Measurements from ENCODE around the gene PSMF1. TPM values are rescaled to one million over a fixed set of nuclear protein-coding genes. Genes with fewer than 3 reads are reported as not detected.

PSMF1 gene
- total and polyA plus RNA-seq, 2 donors (not counting 3 experiments of a cell fraction or from before 2014, with no cell fraction given) = 142 to 354 TPM

- H3K4me3 ChIP-seq (replicated peaks in 1 of 3; ENCODE audit: insufficient read depth in 1 of 3, low read depth in 1 of 3, low read length in 3 of 3) = no peak overlapping the region
- H3K79me2 ChIP-seq (ENCODE audit: control insufficient read depth, insufficient read depth, low read length) = no peaks in the 10 kb centered on the region
- no peak overlapping the region for H3K4me2 ChIP-seq (ENCODE audit: insufficient read depth, low read length)
- ChIA-PET POLR2A (no interaction called here), CTCF (no interaction called here)
- H4K20me1 ChIP-seq (replicated peaks; ENCODE audit: control insufficient read depth, extremely low read depth, insufficient read depth, low read length) = no peaks in the 10 kb centered on the region
- no TSS peak for BruUV-seq (replicated peaks)
- TF ChIP-seq POLR2A (IDR thresholded peaks at IDR 0.05; ENCODE audit: low read depth, low read length) = no peak
- no peak for TF ChIP-seq CTCF (IDR thresholded peaks at IDR 0.05; ENCODE audit: extremely low read depth in 1 of 2, insufficient read depth in 1 of 2, low read depth in 1 of 2, low read length in 2 of 2)
- no peak for TF ChIP-seq GATA2 (IDR thresholded peaks at IDR 0.05; ENCODE audit: insufficient read depth, insufficient read length, low read depth, low read length)
- no peak for TF ChIP-seq EZH2 (IDR thresholded peaks at IDR 0.05; ENCODE audit: borderline replicate concordance, low read depth, low read length, severe bottlenecking)
- TF ChIP-seq POLR2AphosphoS5 (IDR thresholded peaks at IDR 0.05; ENCODE audit: insufficient read depth, low read depth, low read length) = no peak
- H3K36me3 ChIP-seq (ENCODE audit: control insufficient read depth in 2 of 2, extremely low read depth in 1 of 2, insufficient read depth in 2 of 2, low read length in 2 of 2) = peaks cover 8 to 20% of the 10 kb centered on the region in 2 experiments
- dilution Hi-C loops (cut with MboI; ENCODE audit: extremely low pct_ligation_motif_present, low sequenced_read_pairs) = no loop called here
- DNase-seq (ENCODE audit: low read depth, low spot score) (no peak), FAIRE-seq (no peak)
- intact Hi-C loops (cut with micrococcal nuclease) = no loop called here
- peaks cover 2% of the 10 kb centered on the region for H3K4me1 ChIP-seq (ENCODE audit: control insufficient read depth, extremely low read depth, insufficient read depth, low read length)
- H3K27me3 ChIP-seq (ENCODE audit: control insufficient read depth in 2 of 2, insufficient read depth in 2 of 2, low read length in 2 of 2) = no peaks in the 10 kb centered on the region
- H3K27ac ChIP-seq (ENCODE audit: insufficient read depth, low read depth, low read length) = no peak overlapping the region
- no peak overlapping the region for H2AFZ ChIP-seq (ENCODE audit: low read depth, low read length)
- no peaks in the 10 kb centered on the region for H3K9me1 ChIP-seq (replicated peaks; ENCODE audit: control insufficient read depth, extremely low read depth, insufficient read depth, low read length)
- H3K9me3 ChIP-seq (replicated peaks; ENCODE audit: control insufficient read depth, insufficient read depth, low read length) = no peaks in the 10 kb centered on the region
- no peak overlapping the region for H3K9ac ChIP-seq (replicated peaks; ENCODE audit: extremely low read depth, insufficient read depth, low read length)
Measured at GRCh38 chr20:1160991-1161390, 42.6 kb downstream of the PSMF1 start.

- Histone ChIP-seq H3K4me3 (replicated peaks in 1 of 3; ENCODE audit: insufficient read depth in 1 of 3, low read depth in 1 of 3, low read length in 3 of 3) (no peak overlapping the region), H3K9me1 (replicated peaks; ENCODE audit: control insufficient read depth, extremely low read depth, insufficient read depth, low read length) (no peaks in the 10 kb centered on the region), H2AFZ (ENCODE audit: low read depth, low read length) (no peak overlapping the region), H3K9me3 (replicated peaks; ENCODE audit: control insufficient read depth, insufficient read depth, low read length) (no peaks in the 10 kb centered on the region), H3K9ac (replicated peaks; ENCODE audit: extremely low read depth, insufficient read depth, low read length) (no peak overlapping the region), H3K36me3 (ENCODE audit: control insufficient read depth in 2 of 2, extremely low read depth in 1 of 2, insufficient read depth in 2 of 2, low read length in 2 of 2) (peaks cover 8 to 24% of the 10 kb centered on the region in 2 experiments), H3K79me2 (ENCODE audit: control insufficient read depth, insufficient read depth, low read length) (no peaks in the 10 kb centered on the region), H4K20me1 (replicated peaks; ENCODE audit: control insufficient read depth, extremely low read depth, insufficient read depth, low read length) (no peaks in the 10 kb centered on the region), H3K27me3 (ENCODE audit: control insufficient read depth in 2 of 2, insufficient read depth in 2 of 2, low read length in 2 of 2) (no peaks in the 10 kb centered on the region), H3K27ac (ENCODE audit: insufficient read depth, low read depth, low read length) (no peak overlapping the region), H3K4me2 (ENCODE audit: insufficient read depth, low read length) (no peak overlapping the region), H3K4me1 (ENCODE audit: control insufficient read depth, extremely low read depth, insufficient read depth, low read length) (peaks cover 17% of the 10 kb centered on the region)
- intact Hi-C loops (cut with micrococcal nuclease) (no loop called here), dilution Hi-C loops (cut with MboI; ENCODE audit: extremely low pct_ligation_motif_present, low sequenced_read_pairs) (no loop called here)
- CTCF ChIA-PET = interaction anchor here (0.8 to 0.9 kb wide), 2 partner anchors 9 to 303 kb away, joined by 3 read pairs; partner anchors contain the start of gene NSFL1C
- no peak for TF ChIP-seq GATA2 (IDR thresholded peaks at IDR 0.05; ENCODE audit: insufficient read depth, insufficient read length, low read depth, low read length)
- TF ChIP-seq EZH2 (IDR thresholded peaks at IDR 0.05; ENCODE audit: borderline replicate concordance, low read depth, low read length, severe bottlenecking) = no peak
- TF ChIP-seq CTCF (IDR thresholded peaks at IDR 0.05; ENCODE audit: extremely low read depth in 1 of 2, insufficient read depth in 1 of 2, low read depth in 1 of 2, low read length in 2 of 2) = no peak
- no peak for TF ChIP-seq POLR2AphosphoS5 (IDR thresholded peaks at IDR 0.05; ENCODE audit: insufficient read depth, low read depth, low read length)
- no peak for TF ChIP-seq POLR2A (IDR thresholded peaks at IDR 0.05; ENCODE audit: low read depth, low read length)
- TF ChIP-seq MAX (IDR thresholded peaks at IDR 0.05; ENCODE audit: insufficient read depth, insufficient read length) = no peak
- no peak for TF ChIP-seq FOS (IDR thresholded peaks at IDR 0.05; ENCODE audit: borderline replicate concordance, insufficient read depth, low read length)
- TF ChIP-seq MYC (IDR thresholded peaks at IDR 0.05; ENCODE audit: low read depth, low read length) = no peak
- no peak for TF ChIP-seq JUN (IDR thresholded peaks at IDR 0.05; ENCODE audit: borderline replicate concordance, insufficient read depth, insufficient read length, low read depth)
- DNase-seq (ENCODE audit: low read depth, low spot score) = no peak
- BruUV-seq (replicated peaks) = no TSS peak
- no peak for FAIRE-seq
- POLR2A ChIA-PET = no interaction called here
Measured at GRCh38 chr20:1163105-1163504, 44.7 kb downstream of the PSMF1 start.

Data from endothelial cell of umbilical vein (primary cell).